Body of pancreas (tissue), 4 donors: Measurements from ENCODE around the gene PHLPP2. TPM values are rescaled to one million over a fixed set of nuclear protein-coding genes. Genes with fewer than 3 reads are reported as not detected.

ENCODE experiments used
- ATAC-seq: fragments of 150-250 bp; one replicate; pipeline ENCODE4 v1.9.1; 2016
- DNase-seq, 4 donors: peaks; one replicate each; pipeline ENCODE4 v3.0.0-alpha.2; 2019
- H3K27ac ChIP-seq, 4 donors: fragments of 200-600 bp; sonication (generic); 1 replicate in 3 of 4; 2 replicates in 1 of 4; pipeline versions ENCODE4 v1.5.1 to v1.6.1; 2016 to 2019; ENCODE audit warnings: mild to moderate bottlenecking in 1 of 4, mixed read lengths in 1 of 4, moderate library complexity in 1 of 4
- H3K27me3 ChIP-seq, 2 donors: fragments of 200-600 bp; sonication (generic); one replicate each; pipeline ENCODE4 v1.6.0; 2016; ENCODE audit warnings: mild to moderate bottlenecking in 1 of 2
- H3K36me3 ChIP-seq, 2 donors: fragments of 200-600 bp; sonication (generic); replicated peaks in 1 of 2; 2 replicates each; pipeline ENCODE4 v1.5.1; 2016; ENCODE audit warnings: low read depth in 2 of 2; ENCODE audit not compliant: insufficient read depth in 1 of 2
- H3K4me1 ChIP-seq: fragments of 200-600 bp; sonication (generic); one replicate; pipeline ENCODE4 v1.6.0; 2016
- H3K4me3 ChIP-seq, 2 donors: fragments of 200-600 bp; sonication (generic); 1 replicate in 1 of 2; 2 replicates in 1 of 2; pipeline ENCODE4 v1.5.1; 2016 to 2019
- H3K9me3 ChIP-seq, 3 donors: fragments of 200-600 bp; sonication (generic); 1 replicate in 2 of 3; 2 replicates in 1 of 3; pipeline ENCODE4 v1.5.1; 2016
- POLR2A ChIP-seq, 3 donors: fragments of 450-650 bp; IDR thresholded peaks; one replicate each; pipeline ENCODE4 v1.6.1; 2016; ENCODE audit warnings: antibody characterized with exemption in 3 of 3, mild to moderate bottlenecking in 2 of 3
- WGBS, 2 donors: methylation state at CpG; one replicate each; pipeline ENCODE4 v1.1.5; 2017; 5-methylcytosine and 5-hydroxymethylcytosine counted together
- intact Hi-C: fragments of 100-400 bp; cut with DNase I; formaldehyde crosslinking; loops from one replicate; pipeline ENCODE4 v1.15.1; 2023
- total RNA-seq, 2 donors: library from RNA; depleted of rRNA; stranded (reverse); fragments of >200 nt; gene quantifications; one replicate each; pipeline ENCODE4 v1.1.0, GENCODE V29; 2016
- TF ChIP-seq, protein P1 (sequence below), 7 experiments: fragments of 450-650 bp in 4 of 7; fragments of 200-600 bp in 3 of 7; sonication (generic) in 3 of 7; IDR thresholded peaks; one replicate each; pipeline ENCODE4 v1.5.1; 2016 to 2019; ENCODE audit warnings: antibody characterized with exemption in 7 of 7

The PHLPP2 gene
- total RNA-seq, 2 donors from 2014 or later, result 4.2 to 5.9 TPM

- DNase-seq (peak; percentile 27 to 54 (median 50)), ATAC-seq (peak; percentile 23)
- intact Hi-C loops, result no loop called here
- 24 to 48% methylated on average over 3 to 7 of the region's 7 CpGs for WGBS, 2 donors
- TF ChIP-seq, protein P1, sequence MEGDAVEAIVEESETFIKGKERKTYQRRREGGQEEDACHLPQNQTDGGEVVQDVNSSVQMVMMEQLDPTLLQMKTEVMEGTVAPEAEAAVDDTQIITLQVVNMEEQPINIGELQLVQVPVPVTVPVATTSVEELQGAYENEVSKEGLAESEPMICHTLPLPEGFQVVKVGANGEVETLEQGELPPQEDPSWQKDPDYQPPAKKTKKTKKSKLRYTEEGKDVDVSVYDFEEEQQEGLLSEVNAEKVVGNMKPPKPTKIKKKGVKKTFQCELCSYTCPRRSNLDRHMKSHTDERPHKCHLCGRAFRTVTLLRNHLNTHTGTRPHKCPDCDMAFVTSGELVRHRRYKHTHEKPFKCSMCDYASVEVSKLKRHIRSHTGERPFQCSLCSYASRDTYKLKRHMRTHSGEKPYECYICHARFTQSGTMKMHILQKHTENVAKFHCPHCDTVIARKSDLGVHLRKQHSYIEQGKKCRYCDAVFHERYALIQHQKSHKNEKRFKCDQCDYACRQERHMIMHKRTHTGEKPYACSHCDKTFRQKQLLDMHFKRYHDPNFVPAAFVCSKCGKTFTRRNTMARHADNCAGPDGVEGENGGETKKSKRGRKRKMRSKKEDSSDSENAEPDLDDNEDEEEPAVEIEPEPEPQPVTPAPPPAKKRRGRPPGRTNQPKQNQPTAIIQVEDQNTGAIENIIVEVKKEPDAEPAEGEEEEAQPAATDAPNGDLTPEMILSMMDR (IDR thresholded peaks at IDR 0.05), result no peak
- no peak for TF ChIP-seq POLR2A (IDR thresholded peaks at IDR 0.05)
- Histone ChIP-seq H3K4me1 (peaks cover 25% of the 10 kb centered on the region), H3K27me3 (no peaks in the 10 kb centered on the region), H3K27ac (peak overlapping the region; percentile 58 to 93 (median 90)), H3K9me3 (no peaks in the 10 kb centered on the region), H3K4me3 (no peak overlapping the region), H3K36me3 (no peaks in the 10 kb centered on the region)
Measured at GRCh38 chr16:71627731-71628181, 96.7 kb downstream of the PHLPP2 start.

- no peak for TF ChIP-seq POLR2A (IDR thresholded peaks at IDR 0.05)
- TF ChIP-seq, protein P1 (IDR thresholded peaks at IDR 0.05), result no peak
- H3K4me3 ChIP-seq, result peak overlapping the region; percentile 87 to 92
- intact Hi-C loops, result no loop called here
- peaks cover 25% of the 10 kb centered on the region for H3K4me1 ChIP-seq
- H3K27me3 ChIP-seq, result no peaks in the 10 kb centered on the region
- H3K36me3 ChIP-seq, result no peaks in the 10 kb centered on the region
- peak; percentile 66 to 81 (median 74) for DNase-seq
- H3K27ac ChIP-seq, result peak overlapping the region; percentile 77 to 93 (median 90)
- peak; percentile 56 for ATAC-seq
- H3K9me3 ChIP-seq, result no peaks in the 10 kb centered on the region
- WGBS, 2 donors, result 2 to 5% methylated on average over 4 to 13 of the region's 13 CpGs
Measured at GRCh38 chr16:71626858-71627213, 97.7 kb downstream of the PHLPP2 start.

GRCh38 chr16:71626018-71626857, 98.3 kb downstream of the PHLPP2 start, which contains the start of gene MARVELD3:
MARVELD3 (plus strand) TSS chr16:71626184; CDS start chr16:71626230, 46 bp downstream.
- H3K27ac ChIP-seq, result peak within 1 kb of the TSS; percentile 77 to 93 (median 90)
- intact Hi-C loops, result no loop called here
- WGBS, 2 donors, result 1 to 2% methylated on average over 15 to 97 of the region's 98 CpGs

DNA sequence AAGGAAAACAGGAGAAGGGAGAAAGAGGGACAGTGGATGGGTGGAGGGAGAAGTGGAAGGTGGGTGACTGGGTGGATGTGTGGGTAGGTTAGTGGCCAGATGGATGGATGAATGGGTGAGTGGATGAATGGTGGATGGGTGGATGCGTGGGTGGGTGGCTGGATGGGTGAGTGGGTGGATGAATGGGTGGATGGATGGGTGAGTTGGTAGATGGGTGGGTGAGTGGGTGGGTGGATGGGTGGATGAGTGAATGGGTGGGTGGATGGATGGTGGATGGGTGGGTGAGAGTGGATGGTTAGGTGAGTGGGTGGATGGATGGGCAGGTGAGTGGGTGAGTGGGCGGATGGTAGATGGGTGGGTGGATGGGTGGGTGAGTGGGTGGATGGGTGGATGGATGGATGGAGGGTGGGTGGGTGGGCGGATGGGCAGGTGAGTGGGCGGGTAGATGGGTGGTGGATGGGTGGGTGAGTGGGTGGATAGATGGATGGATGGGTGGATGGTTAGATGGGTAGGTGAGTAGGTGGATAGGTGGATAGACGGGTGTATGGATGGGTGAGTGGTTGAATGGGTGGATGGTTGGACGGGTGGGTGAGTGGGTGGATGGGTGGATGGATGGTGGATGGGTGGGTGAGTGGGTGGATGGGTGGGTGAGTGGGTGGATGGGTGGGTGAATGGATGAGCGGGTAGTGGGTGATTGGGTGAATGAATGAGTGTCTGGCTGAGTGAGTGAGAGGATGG, 99.2 kb downstream of the PHLPP2 start:
- peaks cover 25% of the 10 kb centered on the region for H3K4me1 ChIP-seq
- no peaks in the 10 kb centered on the region for H3K36me3 ChIP-seq
- no peak for ATAC-seq
- 80 to 86% methylated on average over 6 to 7 of the region's 7 CpGs for WGBS, 2 donors
- H3K27me3 ChIP-seq, result no peaks in the 10 kb centered on the region
- no peak for DNase-seq
- H3K9me3 ChIP-seq, result no peaks in the 10 kb centered on the region
- intact Hi-C loops, result no loop called here
- no peak overlapping the region for H3K4me3 ChIP-seq
- peak overlapping the region in 3 of 4 donors; percentile 90 to 93 (median 91) for H3K27ac ChIP-seq
- TF ChIP-seq POLR2A (IDR thresholded peaks at IDR 0.05), result no peak
- TF ChIP-seq, protein P1 (IDR thresholded peaks at IDR 0.05), result no peak

More at GRCh38 chr16:71626018-71626857, 98.3 kb downstream of the PHLPP2 start, which contains the start of gene MARVELD3:
- Histone ChIP-seq H3K4me1 (peaks cover 25% of the 10 kb centered on the region), H3K36me3 (no peaks in the 10 kb centered on the region), H3K4me3 (peak within 1 kb of the TSS; percentile 87 to 92), H3K9me3 (no peaks in the 10 kb centered on the region), H3K27me3 (no peaks in the 10 kb centered on the region)
- peak; percentile 94 to 97 (median 96) for DNase-seq
- peak; percentile 84 for ATAC-seq
- TF ChIP-seq POLR2A (IDR thresholded peaks at IDR 0.05), result peak; percentile 31 to 62 (median 57)
- TF ChIP-seq, protein P1 (IDR thresholded peaks at IDR 0.05), result peak in 2 of 7 experiments; percentile 8 to 41
